Large intestine (tissue), 3 donors: ENCODE results near the gene TLE2. TPM values are rescaled to one million over a fixed set of nuclear protein-coding genes. Genes with fewer than 3 reads are reported as not detected.
"Not testable (repeated sequence)": the region's sequence is repeated elsewhere in the genome, so short reads cannot be mapped to it uniquely, and the experiment has no call there.

ENCODE experiments used
- DNase-seq, 2 donors: peaks; one replicate each; pipeline versions ENCODE4 v3.0.0 to v3.0.0-alpha.2; 2013
- H3K27ac ChIP-seq: one replicate; pipeline ENCODE4 v1.5.1; 2013; ENCODE audit warnings: low read length
- H3K27me3 ChIP-seq: 2 replicates; pipeline ENCODE4 v1.6.1; 2013; ENCODE audit warnings: low read length; ENCODE audit not compliant: control insufficient read depth, insufficient read depth
- H3K36me3 ChIP-seq: 2 replicates; pipeline ENCODE4 v1.6.1; 2013; ENCODE audit warnings: low read length; ENCODE audit not compliant: control insufficient read depth, insufficient read depth
- H3K4me1 ChIP-seq: one replicate; pipeline ENCODE4 v1.6.1; 2013; ENCODE audit warnings: low read length; ENCODE audit not compliant: control insufficient read depth, insufficient read depth
- H3K4me3 ChIP-seq: one replicate; pipeline ENCODE4 v1.5.1; 2013; ENCODE audit warnings: low read length
- H3K9me3 ChIP-seq: one replicate; pipeline ENCODE4 v1.6.1; 2013; ENCODE audit warnings: mild to moderate bottlenecking, low read depth, low read length, moderate library complexity; ENCODE audit not compliant: control insufficient read depth
- WGBS: methylation state at CpG from one replicate; pipeline ENCODE4 v1.1.5; 2013; ENCODE audit warnings: low lambda C conversion rate; ENCODE audit not compliant: insufficient coverage; 5-methylcytosine and 5-hydroxymethylcytosine counted together
- polyA plus RNA-seq: library from polyadenylated mRNA; unstranded; fragments of 120-200 nt; gene quantifications from one replicate; pipeline ENCODE4 v1.2.1, GENCODE V29; 2013

The TLE2 gene
- polyA plus RNA-seq, 1 donor = 87.9 TPM

GRCh38 chr19:3055741-3056416 is 26.8 kb upstream of the TLE2 start:
- Histone ChIP-seq H3K4me3 (no peak overlapping the region), H3K4me1 (peaks cover 21% of the 10 kb centered on the region), H3K9me3 (no peaks in the 10 kb centered on the region), H3K27ac (no peak overlapping the region), H3K36me3 (peaks cover 72% of the 10 kb centered on the region), H3K27me3 (no peaks in the 10 kb centered on the region)
- DNase-seq = peak in 1 of 2 donors; percentile 65
- no CpG with 5 or more reads among the region's 31 CpGs for WGBS

DNA sequence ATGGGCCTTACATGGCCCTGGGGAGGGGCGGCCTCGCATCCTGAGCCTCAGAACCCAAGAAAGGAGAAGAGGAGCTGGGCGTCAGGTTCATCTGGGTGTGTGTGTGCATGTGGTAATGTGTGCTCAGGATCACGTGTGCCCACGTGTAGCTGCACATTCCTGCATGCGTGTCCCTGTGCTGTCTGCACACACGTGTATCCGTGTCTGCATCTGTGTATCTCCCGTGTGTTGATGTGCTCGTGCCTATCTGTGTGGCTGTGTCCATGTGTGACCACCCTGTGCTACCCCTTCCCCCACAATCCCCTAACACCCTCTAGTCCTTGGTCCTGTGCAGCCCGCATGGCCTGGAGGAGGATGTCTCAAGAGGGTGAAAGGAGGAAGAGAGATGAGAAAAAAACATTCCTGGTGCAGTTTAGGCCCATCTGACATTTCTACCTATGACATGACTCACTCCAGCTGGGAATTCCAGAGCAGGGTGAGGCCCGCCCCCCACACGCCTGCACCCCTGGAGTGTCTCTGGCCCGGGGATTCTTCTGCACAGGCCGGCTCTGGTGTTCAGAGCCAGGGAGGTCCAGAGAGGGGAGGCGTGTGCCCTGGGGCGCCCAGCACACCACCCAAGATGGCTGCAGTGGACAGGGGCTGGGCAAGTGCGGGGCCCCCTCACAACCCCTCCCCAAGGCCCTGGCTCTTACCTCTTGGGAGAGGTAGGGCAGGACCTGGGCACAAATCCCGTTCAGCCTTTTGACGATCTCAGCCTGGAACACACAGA is 26.1 kb upstream of the TLE2 start:
- Histone ChIP-seq H3K36me3 (peaks cover 71% of the 10 kb centered on the region), H3K4me3 (no peak overlapping the region), H3K9me3 (no peaks in the 10 kb centered on the region), H3K27me3 (no peaks in the 10 kb centered on the region), H3K27ac (no peak overlapping the region), H3K4me1 (peaks cover 17% of the 10 kb centered on the region)
- WGBS = no CpG with 5 or more reads among the region's 20 CpGs
- peak in 1 of 2 donors; percentile 44 for DNase-seq

DNA sequence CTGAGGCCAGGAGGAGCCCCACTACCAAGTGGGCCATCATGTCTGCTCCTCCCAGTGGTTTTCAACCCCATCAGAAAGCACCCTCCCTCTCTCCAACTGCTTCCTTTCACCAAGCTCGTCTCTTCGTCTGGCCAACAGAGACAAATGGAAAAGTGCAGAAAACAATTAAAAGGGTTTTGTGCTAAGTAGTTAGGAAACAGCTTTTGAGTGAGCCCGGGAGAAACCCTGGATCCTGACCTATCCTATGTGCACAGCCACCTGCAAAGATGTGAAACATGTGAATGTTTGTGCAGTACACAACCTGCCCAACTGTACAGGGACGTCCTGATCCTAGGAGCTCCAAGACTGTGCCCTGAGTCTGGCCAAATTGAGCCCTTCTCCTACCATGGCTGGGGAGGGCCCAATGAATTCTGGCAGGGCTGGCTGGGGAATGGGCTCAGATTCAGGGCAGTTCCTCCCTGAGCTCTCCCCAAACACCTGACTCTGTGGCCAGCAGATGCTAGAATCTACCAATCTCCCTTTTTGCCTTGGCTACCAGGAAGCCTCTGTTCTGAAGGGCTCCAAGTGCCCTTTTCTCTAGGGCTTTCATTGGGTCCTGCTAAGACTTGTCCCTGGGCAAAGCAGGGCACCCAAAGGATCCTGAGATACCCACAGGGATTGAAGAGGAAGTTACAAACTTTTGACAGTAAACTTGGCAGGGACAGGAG is 25.3 kb upstream of the TLE2 start:
- Histone ChIP-seq H3K27ac (no peak overlapping the region), H3K27me3 (no peaks in the 10 kb centered on the region), H3K4me3 (no peak overlapping the region), H3K36me3 (peaks cover 64% of the 10 kb centered on the region), H3K9me3 (no peaks in the 10 kb centered on the region), H3K4me1 (peaks cover 17% of the 10 kb centered on the region)
- no peak for DNase-seq
- 100% methylated on average over 1 of the region's 4 CpGs for WGBS

DNA sequence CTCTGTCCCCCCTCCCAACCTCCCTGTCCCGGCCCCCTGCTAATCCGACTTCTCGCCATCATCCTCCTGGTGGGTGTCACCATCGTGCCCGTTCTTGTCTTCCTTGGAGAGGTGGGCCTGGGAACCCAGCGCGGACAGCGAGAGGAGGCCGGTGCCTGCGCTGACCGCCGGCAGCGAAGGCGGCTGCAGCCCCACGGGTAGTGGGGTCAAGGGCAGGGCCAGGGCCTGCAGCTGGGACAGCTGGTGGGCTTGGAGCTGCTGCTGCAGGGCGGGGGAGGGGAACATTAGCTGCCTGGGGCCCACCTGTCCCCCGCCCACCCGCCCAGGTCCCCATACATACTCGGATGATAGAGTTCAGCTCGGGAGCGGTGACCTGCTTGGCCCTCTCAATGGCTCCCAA is 24.7 kb upstream of the TLE2 start:
- no peak for DNase-seq
- no CpG with 5 or more reads among the region's 21 CpGs for WGBS
- Histone ChIP-seq H3K9me3 (no peaks in the 10 kb centered on the region), H3K36me3 (peaks cover 58% of the 10 kb centered on the region), H3K27me3 (no peaks in the 10 kb centered on the region), H3K27ac (no peak overlapping the region), H3K4me1 (peaks cover 17% of the 10 kb centered on the region), H3K4me3 (no peak overlapping the region)

GRCh38 chr19:3053218-3053621 is 24.1 kb upstream of the TLE2 start:
- peaks cover 18% of the 10 kb centered on the region for H3K4me1 ChIP-seq
- no peaks in the 10 kb centered on the region for H3K27me3 ChIP-seq
- no CpG with 5 or more reads among the region's 15 CpGs for WGBS
- no peaks in the 10 kb centered on the region for H3K9me3 ChIP-seq
- no peak for DNase-seq
- H3K4me3 ChIP-seq = no peak overlapping the region
- H3K36me3 ChIP-seq = peaks cover 53% of the 10 kb centered on the region
- no peak overlapping the region for H3K27ac ChIP-seq

DNA sequence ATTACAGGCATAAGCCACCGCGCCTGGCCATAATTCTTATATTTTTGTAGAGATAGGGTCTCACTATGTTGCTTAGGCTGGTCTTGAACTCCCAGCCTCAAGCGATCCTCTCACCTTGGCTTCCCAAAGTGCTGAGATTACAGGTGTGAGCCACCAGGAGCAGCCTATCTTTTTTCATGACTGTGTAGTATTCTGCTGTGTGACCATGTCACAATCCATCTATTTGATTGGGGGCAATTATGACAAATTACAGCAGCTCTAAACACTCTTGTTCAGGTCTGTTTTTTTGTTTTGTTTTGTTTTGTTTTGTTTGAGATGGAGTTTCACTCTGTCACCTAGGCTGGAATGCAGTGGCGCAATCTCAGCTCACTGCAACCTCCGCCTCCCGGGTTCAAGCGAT is 20.9 kb upstream of the TLE2 start:
- not testable (repeated sequence) for H3K9me3 ChIP-seq, H3K4me3 ChIP-seq, H3K27me3 ChIP-seq, DNase-seq, H3K27ac ChIP-seq
- H3K36me3 ChIP-seq = peaks cover 23% of the 10 kb centered on the region
- no CpG with 5 or more reads among the region's 7 CpGs for WGBS
- peaks cover 15% of the 10 kb centered on the region for H3K4me1 ChIP-seq

GRCh38 chr19:3049089-3049488 is 20.0 kb upstream of the TLE2 start:
- Histone ChIP-seq H3K27me3 (no peaks in the 10 kb centered on the region), H3K4me1 (peaks cover 15% of the 10 kb centered on the region), H3K4me3 (no peak overlapping the region), H3K36me3 (peaks cover 14% of the 10 kb centered on the region), H3K27ac (no peak overlapping the region), H3K9me3 (no peaks in the 10 kb centered on the region)
- DNase-seq = no peak
- no CpG with 5 or more reads among the region's 3 CpGs for WGBS

DNA sequence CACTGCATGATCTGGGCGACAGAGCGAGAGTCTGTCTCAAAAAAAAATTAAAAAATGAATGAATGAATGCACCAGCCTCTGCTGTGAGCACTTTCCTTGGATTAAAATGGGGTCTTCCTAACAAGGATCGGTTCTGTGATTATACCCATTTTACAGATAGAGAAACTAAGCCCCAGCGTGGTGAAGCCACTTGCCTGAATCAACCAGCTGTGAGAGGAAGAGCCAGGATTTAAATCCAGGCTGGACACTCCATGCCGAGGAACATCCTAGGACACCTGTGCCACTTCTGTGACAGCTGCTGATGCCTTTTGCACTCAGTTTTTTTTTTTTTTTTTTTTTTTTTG is 19.1 kb upstream of the TLE2 start:
- WGBS = no CpG with 5 or more reads among the region's 5 CpGs
- no peak overlapping the region for H3K4me3 ChIP-seq

GRCh38 chr19:3047496-3048189 is 18.6 kb upstream of the TLE2 start:
- Histone ChIP-seq H3K4me1 (peaks cover 15% of the 10 kb centered on the region), H3K27me3 (peaks cover 2% of the 10 kb centered on the region), H3K4me3 (peak overlapping the region; percentile 14), H3K9me3 (no peaks in the 10 kb centered on the region), H3K36me3 (peaks cover 3% of the 10 kb centered on the region), H3K27ac (peak overlapping the region; percentile 59)
- peak; percentile 78 to 87 for DNase-seq
- WGBS = 80% methylated on average over 1 of the region's 28 CpGs

More for the DNA sequence above, 19.1 kb upstream of the TLE2 start:
- Histone ChIP-seq H3K36me3 (peaks cover 6% of the 10 kb centered on the region), H3K4me1 (peaks cover 15% of the 10 kb centered on the region), H3K27me3 (no peaks in the 10 kb centered on the region), H3K9me3 (no peaks in the 10 kb centered on the region), H3K27ac (no peak overlapping the region)
- DNase-seq = no peak
